Fibroblast of upper back skin (primary cell): ENCODE results near the gene SMURF2.
"Not testable (repeated sequence)": the region's sequence is repeated elsewhere in the genome, so short reads cannot be mapped to it uniquely, and the experiment has no call there.

ENCODE experiments used
- DNase-seq: peaks from one replicate; pipeline ENCODE4 v3.0.0-alpha.2; 2013

Gene SMURF2

DNA sequence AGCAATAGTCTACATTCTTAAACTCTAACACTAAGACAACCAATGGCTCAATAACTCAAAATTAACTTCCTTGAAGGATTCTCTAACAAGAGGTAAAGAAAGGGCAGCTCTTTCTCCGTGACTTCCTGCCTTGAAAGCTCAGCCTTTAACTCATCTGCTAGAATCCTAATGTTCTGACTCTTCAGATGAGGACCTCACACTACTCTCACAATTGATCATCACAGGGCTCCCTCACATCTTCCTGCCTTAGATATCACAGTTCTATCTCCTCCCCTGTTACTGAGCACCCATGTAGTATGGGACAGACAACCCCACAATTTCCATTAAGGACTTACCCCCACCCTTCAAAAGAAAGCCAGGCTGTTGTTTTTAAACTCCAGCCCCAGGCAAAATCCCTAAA is 33.5 kb downstream of the SMURF2 start:
- no peak for DNase-seq

DNA sequence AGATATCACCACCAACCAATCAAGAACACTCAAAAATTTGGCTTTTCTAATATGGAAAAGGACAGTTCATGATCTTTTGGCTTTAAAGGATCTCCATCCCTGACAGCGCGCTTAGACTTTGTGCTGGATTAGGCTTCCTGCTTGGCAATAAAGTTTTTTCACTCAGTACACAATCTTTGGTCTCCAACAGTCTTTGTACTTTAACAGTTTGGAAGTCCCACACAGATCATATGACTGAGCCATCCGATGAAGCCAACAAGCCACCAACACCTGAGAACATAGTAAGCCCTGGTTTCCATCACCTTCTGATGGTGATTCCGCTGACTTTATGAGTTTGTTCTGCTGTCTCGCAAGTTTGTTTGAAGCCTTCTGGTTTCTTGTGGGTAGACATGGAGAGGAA is 34.3 kb downstream of the SMURF2 start:
- DNase-seq, result no peak

DNA sequence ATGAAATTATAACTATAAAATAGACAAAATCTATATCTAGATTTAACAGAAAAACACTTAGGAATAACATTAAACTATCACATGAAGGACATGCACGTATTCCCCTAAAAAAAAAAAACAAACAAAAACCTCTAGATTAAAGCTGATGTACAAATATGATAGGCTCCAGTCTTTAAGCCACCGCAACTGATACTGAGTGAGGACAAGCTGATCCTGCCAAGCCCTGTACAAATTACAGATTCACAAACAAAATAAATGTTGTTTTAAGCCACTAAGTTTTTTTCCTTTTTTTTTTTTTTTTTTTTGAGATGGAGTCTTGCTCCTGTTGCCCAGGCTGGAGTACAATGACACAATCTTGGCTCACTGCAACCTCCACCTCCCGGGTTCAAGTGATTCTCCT is 35.3 kb downstream of the SMURF2 start:
- no peak for DNase-seq

DNA sequence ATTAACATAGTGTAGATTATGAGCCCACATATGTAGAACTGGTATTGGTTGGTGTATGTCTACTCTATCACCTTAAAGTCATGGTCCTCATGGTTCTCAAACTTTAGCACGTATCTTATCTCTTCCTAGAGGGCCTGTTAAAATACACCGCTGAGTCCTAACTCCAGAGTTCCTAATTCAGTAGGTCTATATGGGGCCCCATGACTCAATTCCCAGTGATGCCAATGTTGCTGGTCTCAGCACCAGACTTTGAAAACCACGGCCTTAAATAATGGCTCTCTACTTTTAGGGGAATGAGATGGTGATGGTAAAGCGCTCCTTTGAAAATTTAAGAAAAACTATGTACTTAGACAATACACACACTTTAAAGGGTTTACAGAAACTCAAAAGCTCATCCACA is 36.6 kb downstream of the SMURF2 start:
- DNase-seq, result no peak

DNA sequence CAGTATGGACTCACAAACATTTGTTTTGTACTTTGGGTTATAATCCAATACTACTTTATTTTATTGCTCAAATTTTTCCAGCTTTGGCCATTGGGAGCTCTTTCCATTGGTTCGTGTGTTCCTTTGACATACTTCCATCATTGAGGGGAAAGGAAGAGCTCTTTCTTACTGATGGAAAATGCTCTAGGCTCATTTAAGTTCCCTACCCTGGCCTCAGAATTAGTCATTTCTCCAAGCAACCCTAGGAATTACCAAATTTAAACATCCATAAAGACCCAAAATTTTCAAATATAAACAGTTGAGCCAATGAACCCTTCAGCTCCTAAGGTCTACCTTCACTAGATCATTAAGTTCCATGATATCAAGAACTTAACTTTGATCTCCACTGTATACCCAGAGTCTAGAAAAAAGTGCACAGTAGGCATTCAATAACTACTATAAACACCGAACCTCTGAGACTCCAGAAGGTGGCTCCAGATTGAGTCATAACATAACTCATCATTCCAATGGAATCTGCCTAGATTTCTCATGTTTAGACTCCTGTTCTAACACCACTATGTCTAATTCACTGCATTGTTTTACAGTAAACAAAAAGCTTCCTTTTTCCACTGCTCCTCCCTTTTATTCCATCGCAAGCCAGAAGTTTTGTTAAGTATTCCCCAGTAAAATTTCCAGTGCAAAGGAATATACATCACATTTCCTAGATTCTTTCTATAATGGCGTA is 39.0 kb downstream of the SMURF2 start:
- DNase-seq, result peak; percentile 80

DNA sequence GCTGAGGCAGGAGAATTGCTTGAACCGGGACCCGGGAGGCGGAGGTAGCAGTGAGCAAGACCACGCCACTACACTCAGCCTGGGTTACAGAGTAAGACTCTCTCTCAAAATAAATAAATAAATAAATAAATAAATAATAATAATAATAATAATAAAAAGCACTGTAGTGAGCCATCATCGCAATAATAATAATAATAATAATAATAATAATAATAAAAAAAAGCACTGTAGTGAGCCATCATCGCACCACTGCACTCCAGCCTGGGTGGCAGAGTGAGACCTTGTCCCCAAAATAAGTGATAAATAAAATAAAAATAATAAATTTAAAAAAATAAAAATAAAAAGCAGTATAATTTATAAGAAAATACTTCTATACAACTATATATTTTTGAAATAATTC is 40.3 kb downstream of the SMURF2 start:
- no peak for DNase-seq

DNA sequence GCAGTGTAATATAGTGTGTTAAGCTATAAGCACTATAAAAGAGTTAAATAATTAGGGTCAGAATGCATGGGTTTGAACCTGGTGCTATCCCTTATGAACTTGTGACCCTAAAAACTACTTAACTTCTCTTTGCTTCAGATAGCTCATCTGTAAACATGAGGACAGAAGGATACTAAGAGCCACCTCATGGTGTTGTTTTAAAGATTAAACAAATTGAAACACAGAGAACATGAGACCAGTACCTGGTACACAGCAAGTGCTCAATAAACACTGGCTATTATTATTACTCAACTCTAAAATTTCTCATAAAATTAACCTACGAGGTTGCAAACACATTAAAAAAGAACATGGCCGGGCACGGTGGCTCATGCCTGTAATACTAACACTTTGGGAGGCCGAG is 43.3 kb downstream of the SMURF2 start:
- no peak for DNase-seq

DNA sequence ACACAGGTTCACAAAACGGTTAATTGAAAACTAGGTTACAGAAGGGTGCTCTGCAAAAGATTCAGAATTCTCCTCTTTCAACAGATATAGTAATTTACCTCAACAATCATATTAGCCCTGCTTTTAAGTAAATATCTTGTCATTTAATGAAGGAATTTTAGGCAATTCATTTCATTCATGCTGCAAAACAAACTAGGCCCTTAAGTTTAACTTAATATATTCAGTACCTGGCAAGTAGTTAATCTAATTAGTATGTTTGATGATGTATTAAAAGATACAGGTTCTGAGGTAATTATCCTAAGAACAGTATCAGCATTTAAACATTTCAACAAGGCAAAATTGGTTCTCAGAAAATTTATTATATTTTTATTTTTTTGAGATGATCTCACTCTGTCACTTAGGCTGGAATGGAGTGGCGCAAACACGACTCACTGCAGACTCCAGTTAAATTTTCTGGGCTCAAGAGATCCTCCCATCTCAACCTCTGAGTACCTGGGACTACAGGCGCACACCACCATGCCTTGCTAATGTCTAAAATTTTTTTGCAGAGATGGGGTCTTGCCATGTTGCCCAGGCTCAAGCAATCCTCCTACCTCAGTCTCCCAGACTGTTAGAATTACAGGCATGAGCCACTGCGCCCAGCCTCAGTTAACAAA is 44.9 kb downstream of the SMURF2 start:
- DNase-seq, result no peak

DNA sequence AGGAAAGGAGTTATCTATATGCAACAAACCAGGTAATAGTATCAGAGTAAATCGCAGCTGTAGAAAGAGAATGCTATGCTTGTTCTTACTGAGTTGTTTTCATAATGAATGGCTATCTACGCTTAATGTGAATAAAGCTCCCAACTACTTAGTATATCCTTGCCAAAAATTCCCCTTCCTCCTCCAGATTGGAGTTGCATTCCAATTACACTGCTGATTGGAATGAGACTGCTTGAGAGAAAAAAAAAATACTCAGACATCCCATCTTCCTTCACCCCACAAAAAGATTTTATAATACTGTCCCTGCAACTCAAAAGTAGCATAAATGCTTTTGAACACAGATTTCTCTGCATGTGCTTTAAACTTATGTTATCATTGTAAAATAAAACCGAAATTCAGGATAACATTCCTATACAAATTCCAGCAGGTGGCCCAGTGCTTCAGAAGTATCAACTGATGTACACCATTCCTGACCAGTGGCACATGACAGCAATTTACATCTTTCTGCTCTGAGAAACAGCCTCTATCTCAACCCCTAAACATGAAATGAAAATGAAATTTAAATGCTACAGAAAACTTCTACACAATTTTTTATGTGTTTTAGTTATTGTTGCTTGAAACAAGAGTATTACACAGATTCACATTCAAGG is 47.0 kb downstream of the SMURF2 start:
- peak; percentile 88 for DNase-seq

DNA sequence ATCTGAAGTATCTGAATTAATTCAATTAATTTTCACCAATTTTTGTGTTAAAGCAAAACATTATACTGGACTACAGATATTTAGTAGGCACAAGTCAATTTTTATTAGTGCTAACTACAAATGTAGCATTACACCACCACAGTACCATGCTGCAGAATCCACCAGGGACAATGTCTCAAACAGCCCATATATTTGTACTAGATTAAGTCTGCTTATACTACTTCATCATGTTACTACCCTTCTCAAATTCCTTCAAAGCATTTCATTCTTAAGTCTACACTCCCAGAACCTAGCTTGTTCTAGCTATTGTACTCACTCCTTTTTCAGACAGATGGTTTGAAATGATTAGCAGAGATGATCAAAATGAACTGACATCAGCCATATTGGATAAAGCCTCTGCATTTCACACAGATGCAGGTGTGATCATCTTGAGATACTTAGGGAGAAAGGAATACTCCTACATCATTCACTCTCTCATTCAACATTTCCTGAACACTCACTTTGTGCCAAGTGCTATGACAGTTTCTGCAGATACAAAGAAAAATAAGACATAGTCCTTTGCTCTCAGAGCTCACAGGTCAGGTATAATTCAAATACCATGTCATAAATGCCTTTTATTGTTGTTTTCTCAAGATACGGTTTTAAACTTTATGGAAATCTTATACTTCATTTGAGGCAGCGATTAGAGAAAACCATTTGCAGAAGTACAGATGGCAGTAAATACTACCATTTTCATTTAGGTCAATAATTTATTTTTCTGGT is 47.7 kb downstream of the SMURF2 start:
- DNase-seq, result no peak

DNA sequence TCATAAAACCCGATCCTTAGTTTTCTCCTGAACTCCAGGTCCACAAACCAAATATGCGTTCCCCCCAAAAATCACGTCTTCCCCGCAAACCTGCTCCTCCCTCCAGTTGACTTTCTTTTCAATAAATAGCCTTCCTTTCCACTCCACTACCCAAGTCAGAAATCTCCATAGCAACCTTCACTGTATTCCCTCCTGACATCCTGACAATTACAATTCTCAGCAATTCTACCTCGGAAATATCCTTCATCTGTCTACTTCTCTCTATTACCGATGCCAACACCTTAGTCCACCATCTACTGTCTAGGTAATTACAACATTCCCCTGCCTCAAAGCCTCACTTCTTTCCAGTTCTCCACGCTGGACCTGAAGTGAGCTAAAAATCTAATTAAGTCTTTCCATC is 50.7 kb downstream of the SMURF2 start:
- DNase-seq, result no peak

DNA sequence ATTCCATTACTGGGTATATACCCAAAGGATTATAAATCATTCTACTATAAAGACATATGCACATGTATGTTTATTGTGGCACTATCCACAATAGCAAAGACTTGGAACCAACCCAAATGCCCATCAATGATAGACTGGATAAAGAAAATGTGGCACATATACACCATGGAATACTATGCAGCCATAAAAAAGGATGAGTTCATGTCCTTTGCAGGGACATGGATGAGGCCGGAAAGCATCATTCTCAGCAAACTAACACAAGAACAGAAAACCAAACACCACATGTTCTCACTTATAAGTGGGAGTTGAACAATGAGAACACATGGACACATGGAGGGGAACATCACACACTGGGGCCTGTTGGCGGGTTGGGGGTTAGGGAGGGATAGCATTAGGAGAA is 51.9 kb downstream of the SMURF2 start:
- not testable (repeated sequence) for DNase-seq

DNA sequence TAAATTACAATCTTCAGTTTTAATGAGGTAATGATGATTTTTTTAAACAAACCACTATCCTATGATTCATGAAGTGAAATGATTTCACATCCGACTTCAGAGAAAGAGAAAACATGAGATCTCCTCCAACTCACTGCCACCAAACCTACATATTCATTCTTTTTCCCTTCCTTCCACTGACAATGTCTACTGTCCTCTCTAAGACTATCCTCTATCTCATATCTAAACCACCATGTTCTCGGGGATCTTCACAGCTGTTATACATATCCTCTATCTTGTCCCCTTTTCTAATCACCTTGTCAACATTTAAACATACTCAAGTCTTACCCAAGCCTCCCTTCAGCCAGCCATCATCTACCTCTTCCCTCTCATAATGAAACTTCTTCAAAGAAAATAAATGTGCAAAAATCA is 53.5 kb downstream of the SMURF2 start:
- DNase-seq, result no peak

DNA sequence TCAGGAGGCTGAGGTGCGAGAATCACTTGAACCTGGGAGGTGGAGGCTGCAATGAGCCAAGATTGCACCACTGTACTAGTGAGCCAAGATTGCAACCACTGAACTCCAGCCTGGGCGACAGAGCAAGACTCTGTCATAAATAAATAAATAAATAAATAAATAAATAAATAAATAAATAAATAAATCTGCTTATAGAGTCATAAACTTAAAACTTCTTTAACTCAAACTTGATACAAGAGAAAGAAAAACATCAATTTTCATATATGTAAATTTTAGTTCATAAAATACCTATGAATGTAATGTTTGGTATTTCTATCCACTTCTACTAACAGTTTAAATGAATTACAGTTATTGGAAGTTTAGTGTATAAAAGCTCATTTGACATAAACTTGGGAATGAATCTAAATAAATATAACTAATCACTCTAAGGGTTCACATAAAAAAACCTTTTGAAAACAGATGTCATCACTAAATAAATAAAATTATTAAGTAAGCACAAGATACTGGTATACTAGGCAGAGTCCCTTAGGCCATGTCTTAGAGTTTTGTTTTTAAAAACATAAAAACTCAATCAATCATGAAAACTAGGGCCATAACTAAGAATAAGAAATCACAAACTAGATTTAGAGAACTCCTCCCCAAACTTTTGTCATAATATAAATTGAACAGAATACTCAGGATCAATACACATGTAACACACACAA is 54.1 kb downstream of the SMURF2 start:
- DNase-seq, result no peak

DNA sequence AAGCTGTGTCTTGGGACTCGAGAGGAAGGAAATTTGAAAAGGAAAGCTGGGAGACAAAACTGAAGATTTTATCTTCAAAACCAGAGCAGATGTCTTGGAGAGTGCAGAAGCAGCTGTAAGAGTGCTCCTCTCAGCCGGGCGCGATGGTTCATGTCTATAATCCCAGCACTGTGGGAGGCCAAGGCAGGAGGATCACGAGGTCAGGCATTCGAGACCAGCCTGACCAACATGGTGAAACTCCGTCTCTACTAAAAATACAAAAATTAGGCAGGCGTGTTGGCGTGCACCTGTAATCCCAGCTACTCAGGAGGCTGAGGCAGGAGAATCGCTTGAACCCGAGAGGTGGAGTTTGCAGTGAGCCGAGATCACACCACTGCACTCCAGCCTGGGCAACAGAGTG is 57.6 kb downstream of the SMURF2 start:
- not testable (repeated sequence) for DNase-seq

DNA sequence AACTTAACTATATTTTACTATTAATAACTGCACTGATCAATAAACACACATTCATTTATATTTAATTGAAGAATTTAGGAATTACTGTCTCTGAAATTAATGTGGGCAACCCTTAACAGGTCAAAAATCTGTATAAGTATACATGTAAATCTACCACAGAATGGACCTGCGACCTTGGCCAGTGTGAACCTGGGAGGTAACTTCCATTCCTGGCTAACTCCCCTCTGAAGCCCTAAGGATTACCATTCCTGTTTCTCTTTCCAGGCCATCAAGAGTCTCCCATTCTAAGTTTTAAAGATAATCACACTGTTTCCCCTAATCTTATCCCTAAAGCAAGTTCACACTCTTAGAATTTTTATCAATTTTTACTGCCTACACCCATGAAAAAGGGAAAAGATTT is 58.1 kb downstream of the SMURF2 start:
- DNase-seq, result no peak

DNA sequence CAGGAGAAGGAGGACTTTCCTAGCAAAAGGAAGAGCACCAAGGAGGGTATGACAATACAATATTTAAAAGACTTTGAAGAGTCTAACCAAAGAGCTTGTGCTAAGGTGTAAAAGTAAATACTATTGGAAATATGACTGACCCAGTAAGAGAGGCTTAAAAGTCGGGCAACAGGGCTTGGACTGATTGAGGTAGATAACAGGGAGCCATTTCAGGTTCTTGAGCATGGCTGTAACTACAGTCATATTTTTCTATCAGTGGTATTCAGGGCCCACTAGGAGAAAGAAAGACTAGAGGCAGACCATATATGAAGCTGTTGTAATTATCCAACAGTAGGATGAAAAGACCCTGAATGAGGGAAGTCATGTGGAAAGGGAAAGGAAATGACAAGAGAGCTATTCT is 62.3 kb downstream of the SMURF2 start:
- no peak for DNase-seq

DNA sequence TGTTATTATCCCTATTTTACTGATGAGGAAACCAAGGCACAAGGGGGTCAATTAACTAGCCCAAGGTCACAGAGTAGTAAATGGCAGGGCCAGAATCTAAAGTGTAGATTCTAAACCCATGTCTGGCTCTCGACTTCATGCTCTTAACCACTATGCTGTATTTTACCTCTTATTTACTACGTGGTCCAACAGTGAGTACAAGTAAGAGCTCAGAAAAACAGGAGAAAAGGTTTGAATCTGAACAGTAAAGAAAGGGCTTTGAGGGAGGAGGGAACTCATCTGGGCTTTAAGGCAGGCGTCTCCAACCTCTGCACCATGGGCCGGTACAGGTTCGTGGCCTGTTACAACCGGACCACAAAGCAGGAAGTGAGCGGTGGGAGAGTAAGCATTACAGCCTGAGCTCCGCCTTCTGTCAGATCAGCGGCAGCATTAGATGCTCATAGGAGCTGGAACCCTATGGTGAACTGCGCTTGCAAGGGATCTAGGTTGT is 62.9 kb downstream of the SMURF2 start:
- no peak for DNase-seq

DNA sequence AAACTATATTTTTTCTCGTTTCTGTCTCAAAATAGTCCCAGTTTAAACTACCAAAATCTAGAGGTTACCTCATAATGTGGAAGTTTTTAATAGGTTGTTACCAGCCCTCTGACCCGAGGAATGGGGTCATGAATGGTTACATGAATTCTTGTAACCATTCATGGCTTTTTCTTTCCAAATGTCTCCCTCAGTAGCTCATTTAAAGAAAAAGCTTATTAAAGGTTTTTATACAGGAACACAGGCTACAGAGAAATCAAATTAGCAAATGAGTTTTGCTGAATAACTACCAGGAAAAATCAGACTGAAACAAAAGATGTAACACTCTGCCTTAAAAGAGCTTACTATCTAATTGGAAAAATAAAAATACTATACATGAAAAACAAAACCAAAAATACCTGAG is 63.4 kb downstream of the SMURF2 start:
- DNase-seq, result no peak

DNA sequence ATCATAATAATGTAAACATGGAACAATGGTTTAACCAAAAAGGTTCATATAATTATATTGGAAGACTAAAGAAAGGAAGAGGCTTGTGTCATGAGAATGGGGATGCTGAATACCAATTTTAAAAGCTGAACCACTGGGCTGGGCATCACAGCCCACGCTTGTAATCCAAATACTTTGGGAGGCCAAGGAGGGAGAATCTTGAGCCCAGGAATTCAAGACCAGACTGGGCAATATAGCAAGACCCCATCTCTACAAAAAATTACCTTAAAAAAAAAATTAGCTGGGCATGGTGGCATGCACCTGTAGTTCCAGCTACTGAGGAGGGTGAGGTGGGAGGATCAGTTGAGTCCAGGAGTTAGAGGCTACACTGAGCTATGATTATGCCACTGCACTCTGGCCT is 65.1 kb downstream of the SMURF2 start:
- DNase-seq, result no peak

DNA sequence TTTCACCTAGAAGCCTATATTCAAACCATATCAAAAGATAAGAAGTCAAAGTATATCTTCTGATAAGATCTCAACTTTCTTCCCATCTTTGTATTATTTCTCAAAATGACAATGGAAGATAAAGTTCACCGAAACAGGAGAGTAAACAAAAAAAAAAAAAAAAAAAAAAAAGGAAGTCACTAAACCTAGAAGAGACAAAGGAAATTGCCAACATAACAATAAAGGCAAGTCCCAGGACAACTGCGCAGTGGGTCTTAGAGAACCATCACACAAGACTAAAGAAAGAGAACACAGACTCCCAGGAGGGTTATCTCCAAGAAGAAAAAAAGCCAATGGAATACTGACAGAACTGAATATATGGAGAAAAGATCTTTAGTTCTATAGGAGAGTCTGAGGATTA is 65.7 kb downstream of the SMURF2 start:
- DNase-seq, result no peak

DNA sequence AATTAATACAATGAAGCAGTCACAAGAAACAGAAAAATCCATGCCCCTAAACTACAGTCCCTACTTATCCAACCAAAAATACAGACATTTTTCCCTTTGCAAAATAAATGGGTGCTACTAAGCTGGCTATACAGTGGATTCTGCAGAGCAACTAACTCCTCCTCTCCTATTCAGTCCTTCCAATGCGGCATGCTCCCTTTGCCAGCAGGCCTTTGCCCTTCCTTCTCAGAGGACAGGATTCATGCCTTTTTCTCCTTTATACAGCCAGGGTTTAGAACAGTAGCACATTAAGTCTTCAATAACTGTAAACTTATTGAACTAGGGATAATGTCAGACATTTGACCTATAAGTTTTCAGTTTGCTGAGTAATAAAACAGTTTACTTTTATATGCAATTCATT is 70.2 kb downstream of the SMURF2 start:
- DNase-seq, result no peak

DNA sequence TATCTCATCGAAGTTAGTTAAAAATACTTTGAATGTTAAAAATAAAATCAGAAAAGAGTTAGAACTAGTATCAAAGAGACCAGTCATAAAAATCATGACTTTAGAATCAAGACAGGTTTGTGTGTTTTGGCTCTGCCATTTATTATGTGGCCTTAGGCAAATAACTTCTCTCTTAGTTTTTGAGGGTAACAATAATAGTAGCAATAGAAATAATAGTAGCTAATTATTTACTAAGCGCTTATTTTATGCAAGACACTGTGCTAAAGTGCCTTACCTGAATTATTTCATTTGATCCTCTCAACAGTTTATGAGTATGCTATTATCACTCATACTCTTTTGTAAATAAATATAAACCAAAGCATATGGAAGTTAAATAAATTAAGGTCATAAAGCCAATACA is 77.0 kb downstream of the SMURF2 start:
- DNase-seq, result no peak
